ENCODE measurements around the gene CSDE1. TPM values are rescaled to one million over a fixed set of nuclear protein-coding genes. Genes with fewer than 3 reads are reported as not detected.

Gene CSDE1
- polyA plus RNA-seq, 1 of the 3 experiments (the other 2 are of a cell fraction), result 151 TPM

GRCh38 chr1:114729782-114730181 is 28.0 kb downstream of the CSDE1 start:
- 100% methylated on average over 1 of the region's 1 CpG for WGBS (ENCODE audit: low lambda C conversion rate)
- Histone ChIP-seq H3K27me3 (ENCODE audit: insufficient read depth) (no peaks in the 10 kb centered on the region), H2AFZ (ENCODE audit: low read depth) (no peak overlapping the region), H3K4me2 (no peak overlapping the region), H3F3A (replicated peaks; ENCODE audit: insufficient read depth) (peaks cover 10% of the 10 kb centered on the region), H3K9me2 (no peaks in the 10 kb centered on the region), H4K20me1 (ENCODE audit: insufficient read depth) (no peaks in the 10 kb centered on the region), H3K27ac (ENCODE audit: low read depth in 2 of 2, low read length in 1 of 2) (no peak overlapping the region), H3K4me1 (ENCODE audit: control insufficient read depth in 1 of 2, insufficient read depth in 2 of 2, low read depth in 1 of 2, low read length in 1 of 2) (no peaks in the 10 kb centered on the region), H3K36me3 (replicated peaks in 1 of 2; ENCODE audit: control insufficient read depth in 1 of 2, insufficient read depth in 2 of 2, low read length in 1 of 2) (peaks cover 93 to 95% of the 10 kb centered on the region in 2 experiments), H3K9ac (no peak overlapping the region), H3K4me3 (ENCODE audit: low read depth in 2 of 2, low read length in 1 of 2) (no peak overlapping the region), H3K79me2 (ENCODE audit: insufficient read depth) (peaks cover 90% of the 10 kb centered on the region), H3K9me3 (no peaks in the 10 kb centered on the region)
- ChIA-PET CTCF (no interaction called here), POLR2A (no interaction called here)
- no peak for TF ChIP-seq MXI1 (IDR thresholded peaks at IDR 0.05; ENCODE audit: low read depth, low read length)
- TF ChIP-seq RCOR1 (IDR thresholded peaks at IDR 0.05; ENCODE audit: low read length), result no peak
- no peak for TF ChIP-seq RFX5 (IDR thresholded peaks at IDR 0.05; ENCODE audit: low read length)
- TF ChIP-seq TEAD4 (IDR thresholded peaks at IDR 0.05; ENCODE audit: borderline replicate concordance, insufficient read depth), result no peak
- TF ChIP-seq YY1 (IDR thresholded peaks at IDR 0.05; ENCODE audit: low read depth), result no peak
- no peak for TF ChIP-seq SMC3 (IDR thresholded peaks at IDR 0.05; ENCODE audit: low read depth, low read length)
- no peak for TF ChIP-seq SIN3A (IDR thresholded peaks at IDR 0.05; ENCODE audit: borderline replicate concordance, low read depth, low read length)
- no peak for TF ChIP-seq ELF1 (IDR thresholded peaks at IDR 0.05)
- TF ChIP-seq NFIC (IDR thresholded peaks at IDR 0.05; ENCODE audit: borderline replicate concordance), result no peak
- TF ChIP-seq USF1 (IDR thresholded peaks at IDR 0.05; ENCODE audit: borderline replicate concordance, low read depth), result no peak
- no peak for TF ChIP-seq FOSL2 (IDR thresholded peaks at IDR 0.05; ENCODE audit: borderline replicate concordance, low read depth)
- no peak for TF ChIP-seq CHD2 (IDR thresholded peaks at IDR 0.05; ENCODE audit: low read length, partially characterized antibody)
- no peak for TF ChIP-seq RAD21 (IDR thresholded peaks at IDR 0.05; ENCODE audit: low read length)
- no peak for TF ChIP-seq USF2 (IDR thresholded peaks at IDR 0.05; ENCODE audit: borderline replicate concordance, low read depth, low read length)
- TF ChIP-seq GABPA (IDR thresholded peaks at IDR 0.05; ENCODE audit: low read depth), result no peak
- TF ChIP-seq REST (IDR thresholded peaks at IDR 0.05; ENCODE audit: low read depth, low read length), result no peak
- TF ChIP-seq MAX (IDR thresholded peaks at IDR 0.05; ENCODE audit: low read depth), result no peak
- TF ChIP-seq NRF1 (IDR thresholded peaks at IDR 0.05; ENCODE audit: low read depth, low read length), result no peak
- no peak for TF ChIP-seq EP300 (IDR thresholded peaks at IDR 0.05; ENCODE audit: borderline replicate concordance in 1 of 2, low read depth in 1 of 2, low read length in 1 of 2)
- DNase-seq, result no peak

All from SK-N-SH (cell line).